Right lobe of liver (tissue), 4 donors: ENCODE data around the gene SPIN1.

Experiments
- POLR2A ChIP-seq: fragments of 450-650 bp; IDR thresholded peaks from one replicate; pipeline ENCODE4 v1.6.1; 2017; ENCODE audit warnings: antibody characterized with exemption, mild to moderate bottlenecking
- TF ChIP-seq, protein P1 (sequence below), 4 donors: fragments of 200-600 bp in 3 of 4; fragments of 450-650 bp in 1 of 4; IDR thresholded peaks; one replicate each; pipeline versions ENCODE4 v1.5.1 to v1.8.0; 2016 to 2022; ENCODE audit warnings: antibody characterized with exemption in 4 of 4, mild to moderate bottlenecking in 2 of 4
- donor health status: DM: no; HTN: no; CAD: no.
- donor health status: DM: no; HTN: no; CAD: no.
- donor health status: DM: no; HTN: yes; CAD: no.

DNA sequence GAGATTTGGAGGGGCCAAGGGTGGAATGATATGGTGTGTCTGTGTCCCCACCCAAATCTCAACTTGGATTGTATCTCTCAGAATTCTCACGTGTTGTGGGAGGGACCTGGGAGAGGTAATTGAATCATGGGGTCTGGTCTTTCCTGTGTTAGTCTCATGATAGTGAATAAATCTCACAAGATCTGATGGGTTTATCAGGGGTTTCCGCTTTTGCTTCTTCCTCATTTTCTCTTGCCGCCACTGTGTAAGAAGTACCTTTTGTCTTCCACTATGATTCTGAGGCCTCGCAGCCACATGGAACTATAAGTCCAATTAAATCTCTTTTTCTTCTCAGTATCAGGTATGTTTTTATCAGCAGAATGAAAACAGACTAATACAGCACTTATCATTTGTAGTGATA, 29.5 kb upstream of the SPIN1 start:
- TF ChIP-seq, protein P1, sequence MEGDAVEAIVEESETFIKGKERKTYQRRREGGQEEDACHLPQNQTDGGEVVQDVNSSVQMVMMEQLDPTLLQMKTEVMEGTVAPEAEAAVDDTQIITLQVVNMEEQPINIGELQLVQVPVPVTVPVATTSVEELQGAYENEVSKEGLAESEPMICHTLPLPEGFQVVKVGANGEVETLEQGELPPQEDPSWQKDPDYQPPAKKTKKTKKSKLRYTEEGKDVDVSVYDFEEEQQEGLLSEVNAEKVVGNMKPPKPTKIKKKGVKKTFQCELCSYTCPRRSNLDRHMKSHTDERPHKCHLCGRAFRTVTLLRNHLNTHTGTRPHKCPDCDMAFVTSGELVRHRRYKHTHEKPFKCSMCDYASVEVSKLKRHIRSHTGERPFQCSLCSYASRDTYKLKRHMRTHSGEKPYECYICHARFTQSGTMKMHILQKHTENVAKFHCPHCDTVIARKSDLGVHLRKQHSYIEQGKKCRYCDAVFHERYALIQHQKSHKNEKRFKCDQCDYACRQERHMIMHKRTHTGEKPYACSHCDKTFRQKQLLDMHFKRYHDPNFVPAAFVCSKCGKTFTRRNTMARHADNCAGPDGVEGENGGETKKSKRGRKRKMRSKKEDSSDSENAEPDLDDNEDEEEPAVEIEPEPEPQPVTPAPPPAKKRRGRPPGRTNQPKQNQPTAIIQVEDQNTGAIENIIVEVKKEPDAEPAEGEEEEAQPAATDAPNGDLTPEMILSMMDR (IDR thresholded peaks at IDR 0.05): no peak
- TF ChIP-seq POLR2A: no peak
